Type B pancreatic cell (in vitro differentiated cells): Measurements from ENCODE around the gene MYLK. TPM values are rescaled to one million over a fixed set of nuclear protein-coding genes. Genes with fewer than 3 reads are reported as not detected.
A peak's percentile ranks its signal among the peaks of the same experiment; 100 is the strongest.

Source experiments
- DNase-seq: peaks from one replicate; pipeline ENCODE4 v3.0.0; 2021; ENCODE audit warnings: mixed read lengths; ENCODE audit not compliant: unreplicated experiment; ENCODE audit errors: extremely low spot score
- H3K27ac Mint-ChIP-seq: 2 replicates; pipeline ENCODE4 v1.8.0; 2021; ENCODE audit warnings: mild to moderate bottlenecking, mixed read lengths
- H3K27me3 Mint-ChIP-seq: 2 replicates; pipeline ENCODE4 v1.8.0; 2021; ENCODE audit warnings: mixed read lengths
- H3K36me3 Mint-ChIP-seq: 2 replicates; pipeline ENCODE4 v1.8.0; 2021; ENCODE audit warnings: mixed read lengths
- H3K4me1 Mint-ChIP-seq: one replicate; pipeline ENCODE4 v1.8.0; 2021; ENCODE audit warnings: mixed read lengths; ENCODE audit not compliant: unreplicated experiment
- H3K4me3 Mint-ChIP-seq: 2 replicates; pipeline ENCODE4 v1.8.0; 2021; ENCODE audit warnings: mild to moderate bottlenecking, mixed read lengths
- H3K9me3 Mint-ChIP-seq: 2 replicates; pipeline ENCODE4 v1.8.0; 2021; ENCODE audit warnings: mixed read lengths
- total RNA-seq: library from RNA; stranded (reverse); gene quantifications from 2 replicates; pipeline ENCODE4 v1.2.1, GENCODE V29; 2021; ENCODE audit warnings: low replicate concordance
- TF ChIP-seq, protein P1 (sequence below): fragments of 200-600 bp; sonication (generic); conservative IDR thresholded peaks from 2 replicates; pipeline ENCODE4 v1.5.0; 2021; ENCODE audit warnings: antibody characterized with exemption, mild to moderate bottlenecking

MYLK gene
- total RNA-seq, 1 donor from 2014 or later: 16.8 TPM

DNA sequence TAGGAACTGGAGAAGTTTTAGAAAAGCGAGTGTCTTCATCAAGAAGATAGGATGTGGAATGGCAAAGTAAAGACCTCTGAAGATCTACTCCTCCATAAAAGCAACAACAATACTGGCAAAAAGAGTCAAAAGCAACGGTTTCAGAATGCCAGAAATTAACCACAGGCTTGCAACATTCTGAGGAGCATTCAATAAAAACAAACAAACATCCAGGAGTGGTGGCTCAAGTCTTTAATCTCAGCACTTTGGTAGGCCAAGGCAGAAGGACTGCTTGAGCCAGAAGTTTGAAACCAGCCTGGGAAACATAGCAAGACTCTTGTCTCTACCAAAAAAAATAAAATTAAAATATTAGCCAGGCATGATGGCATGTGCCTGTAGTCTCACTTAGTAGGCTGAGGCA, 156.1 kb downstream of the MYLK start:
- no peak for DNase-seq
- no peak overlapping the region for H3K27ac Mint-ChIP-seq
- no peak overlapping the region for H3K4me3 Mint-ChIP-seq
- TF ChIP-seq, protein P1, sequence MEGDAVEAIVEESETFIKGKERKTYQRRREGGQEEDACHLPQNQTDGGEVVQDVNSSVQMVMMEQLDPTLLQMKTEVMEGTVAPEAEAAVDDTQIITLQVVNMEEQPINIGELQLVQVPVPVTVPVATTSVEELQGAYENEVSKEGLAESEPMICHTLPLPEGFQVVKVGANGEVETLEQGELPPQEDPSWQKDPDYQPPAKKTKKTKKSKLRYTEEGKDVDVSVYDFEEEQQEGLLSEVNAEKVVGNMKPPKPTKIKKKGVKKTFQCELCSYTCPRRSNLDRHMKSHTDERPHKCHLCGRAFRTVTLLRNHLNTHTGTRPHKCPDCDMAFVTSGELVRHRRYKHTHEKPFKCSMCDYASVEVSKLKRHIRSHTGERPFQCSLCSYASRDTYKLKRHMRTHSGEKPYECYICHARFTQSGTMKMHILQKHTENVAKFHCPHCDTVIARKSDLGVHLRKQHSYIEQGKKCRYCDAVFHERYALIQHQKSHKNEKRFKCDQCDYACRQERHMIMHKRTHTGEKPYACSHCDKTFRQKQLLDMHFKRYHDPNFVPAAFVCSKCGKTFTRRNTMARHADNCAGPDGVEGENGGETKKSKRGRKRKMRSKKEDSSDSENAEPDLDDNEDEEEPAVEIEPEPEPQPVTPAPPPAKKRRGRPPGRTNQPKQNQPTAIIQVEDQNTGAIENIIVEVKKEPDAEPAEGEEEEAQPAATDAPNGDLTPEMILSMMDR: no peak
- H3K27me3 Mint-ChIP-seq: peaks cover 10% of the 10 kb centered on the region
- H3K4me1 Mint-ChIP-seq: peaks cover 5% of the 10 kb centered on the region
- H3K9me3 Mint-ChIP-seq: no peaks in the 10 kb centered on the region
- H3K36me3 Mint-ChIP-seq: no peaks in the 10 kb centered on the region

DNA sequence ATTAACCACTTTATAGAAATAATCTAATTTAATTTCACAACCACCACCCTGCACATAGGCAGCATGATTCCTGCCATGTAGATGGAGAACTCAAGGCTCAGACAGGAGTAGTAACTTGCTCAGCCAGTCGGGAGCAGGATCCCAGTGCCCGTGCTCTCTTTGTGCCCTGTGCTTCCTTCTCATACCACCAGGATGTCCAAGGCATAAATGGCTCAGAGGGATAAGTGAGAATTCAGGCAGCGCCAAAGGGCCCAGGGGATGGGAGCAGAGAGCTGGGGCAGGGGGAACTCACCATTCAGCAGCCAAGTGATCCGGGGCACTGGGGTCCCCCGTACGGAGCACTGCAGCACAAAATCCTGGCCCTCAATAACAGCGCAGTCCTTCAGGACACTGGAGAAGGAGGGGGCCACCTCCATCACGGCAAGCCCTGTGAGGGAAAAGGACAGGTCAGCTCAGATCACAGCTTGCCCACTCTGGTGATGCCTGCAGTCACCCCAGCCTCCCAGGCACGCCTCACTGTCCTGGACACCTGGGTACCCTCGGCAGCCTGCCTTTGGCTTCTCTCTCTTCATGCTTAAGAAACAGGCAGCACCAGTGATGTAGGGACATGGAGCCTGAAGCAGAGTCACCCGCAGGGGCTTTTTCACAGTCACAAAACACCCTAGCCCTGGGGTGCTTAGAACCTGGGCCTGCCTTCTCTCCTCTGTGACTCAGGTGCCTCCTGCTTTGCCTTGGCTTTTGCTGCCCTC, 158.3 kb downstream of the MYLK start:
- no peaks in the 10 kb centered on the region for H3K36me3 Mint-ChIP-seq
- no peaks in the 10 kb centered on the region for H3K9me3 Mint-ChIP-seq
- H3K27me3 Mint-ChIP-seq: peaks cover 10% of the 10 kb centered on the region
- H3K4me1 Mint-ChIP-seq: peaks cover 7% of the 10 kb centered on the region
- TF ChIP-seq, protein P1: peak; percentile 50
- H3K27ac Mint-ChIP-seq: no peak overlapping the region
- no peak for DNase-seq
- no peak overlapping the region for H3K4me3 Mint-ChIP-seq

DNA sequence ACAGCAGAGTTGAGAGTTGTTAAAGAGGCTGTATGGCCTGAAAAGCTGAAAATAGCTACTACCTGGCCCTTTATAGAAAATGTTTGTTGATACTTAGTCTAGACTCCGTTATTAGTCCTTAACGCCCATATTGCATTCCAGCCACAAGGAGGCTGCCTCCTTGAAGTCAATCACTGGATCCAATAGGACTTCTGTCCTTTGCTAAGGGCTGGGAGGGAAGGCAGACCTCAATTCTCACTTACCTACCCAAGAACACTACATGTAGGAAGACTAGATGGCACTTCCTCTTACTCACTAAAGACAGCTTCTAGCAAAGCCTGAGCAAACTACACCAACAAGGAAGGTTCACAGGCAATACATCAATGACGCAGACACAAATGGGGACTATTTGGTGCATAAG, 159.8 kb downstream of the MYLK start:
- DNase-seq: no peak
- no peaks in the 10 kb centered on the region for H3K36me3 Mint-ChIP-seq
- no peaks in the 10 kb centered on the region for H3K9me3 Mint-ChIP-seq
- H3K4me1 Mint-ChIP-seq: peaks cover 13% of the 10 kb centered on the region
- peaks cover 10% of the 10 kb centered on the region for H3K27me3 Mint-ChIP-seq
- H3K27ac Mint-ChIP-seq: no peak overlapping the region
- TF ChIP-seq, protein P1: no peak
- H3K4me3 Mint-ChIP-seq: no peak overlapping the region

DNA sequence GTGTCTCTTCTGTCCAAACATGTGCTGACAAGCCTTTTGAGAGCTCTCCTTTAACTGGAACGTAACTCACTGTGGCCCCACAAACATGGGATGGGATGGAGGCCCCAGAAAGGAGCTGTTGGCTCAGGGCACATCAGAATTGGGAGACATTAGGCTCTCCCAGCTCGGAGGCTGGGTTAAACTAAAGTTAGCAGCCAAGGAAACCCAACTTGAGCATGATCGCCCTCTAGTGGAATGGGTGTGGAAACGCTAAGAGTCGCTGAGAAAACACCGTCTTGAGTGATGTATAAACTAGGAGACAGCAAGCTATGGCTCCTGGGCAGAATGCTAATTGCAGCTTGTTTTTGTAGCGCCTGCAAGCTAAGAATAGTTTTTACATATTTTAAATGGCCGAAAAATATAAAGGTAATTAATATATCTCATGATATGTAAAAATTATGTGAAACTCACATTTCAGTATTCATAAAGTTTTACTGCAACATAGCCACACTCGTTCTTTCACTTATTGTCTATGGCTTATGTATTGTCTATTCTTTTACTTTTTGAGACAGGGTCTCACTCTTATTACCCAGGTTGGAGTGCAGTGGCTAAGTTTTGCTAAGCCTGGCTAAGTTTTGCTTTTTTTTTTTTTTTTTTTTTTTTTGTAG, 160.5 kb downstream of the MYLK start:
- Mint-ChIP-seq H3K9me3 (no peaks in the 10 kb centered on the region), H3K36me3 (no peaks in the 10 kb centered on the region), H3K4me1 (peaks cover 19% of the 10 kb centered on the region), H3K27me3 (peaks cover 10% of the 10 kb centered on the region), H3K4me3 (no peak overlapping the region), H3K27ac (no peak overlapping the region)
- TF ChIP-seq, protein P1: peak; percentile 87
- DNase-seq: peak; percentile 69

DNA sequence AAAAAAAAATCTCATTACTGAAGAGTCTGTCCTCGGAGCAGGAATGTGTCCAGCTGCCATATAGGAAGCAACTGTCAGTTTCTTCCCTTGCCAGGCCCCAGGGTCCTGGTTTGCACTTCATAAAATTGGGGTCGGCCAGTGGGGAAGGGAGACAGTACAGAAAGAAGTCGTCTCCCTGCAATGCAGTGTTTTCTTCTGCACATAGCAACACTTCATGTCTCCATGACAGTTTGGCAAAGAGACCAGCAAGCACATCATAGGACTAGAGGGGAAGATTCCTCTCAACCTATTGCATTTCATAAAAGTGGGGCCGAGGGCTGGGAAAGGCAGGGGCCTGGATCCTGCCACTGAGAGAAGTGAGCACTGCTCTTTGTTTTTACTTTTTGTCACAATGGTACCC, 161.1 kb downstream of the MYLK start:
- H3K4me1 Mint-ChIP-seq: peaks cover 23% of the 10 kb centered on the region
- DNase-seq: no peak
- TF ChIP-seq, protein P1: no peak
- H3K27me3 Mint-ChIP-seq: peaks cover 10% of the 10 kb centered on the region
- H3K4me3 Mint-ChIP-seq: no peak overlapping the region
- H3K36me3 Mint-ChIP-seq: no peaks in the 10 kb centered on the region
- no peak overlapping the region for H3K27ac Mint-ChIP-seq
- no peaks in the 10 kb centered on the region for H3K9me3 Mint-ChIP-seq
